Stomach (tissue), 4 donors: ENCODE results near the gene TLE6.

Experiments used
- CTCF ChIP-seq, 7 experiments: fragments of 450-650 bp in 4 of 7; fragments of 200-600 bp in 3 of 7; sonication (generic) in 3 of 7; IDR thresholded peaks; one replicate each; pipeline ENCODE4 v1.5.1; 2016 to 2019; ENCODE audit warnings: antibody characterized with exemption in 7 of 7, control low read depth in 2 of 7, mild to moderate bottlenecking in 1 of 7
- POLR2A ChIP-seq, 4 donors: fragments of 450-650 bp; IDR thresholded peaks; one replicate each; pipeline ENCODE4 v1.6.1; 2016; ENCODE audit warnings: antibody characterized with exemption in 4 of 4, control low read depth in 2 of 4, mild to moderate bottlenecking in 1 of 4, moderate library complexity in 1 of 4
- POLR2AphosphoS5 ChIP-seq, 3 donors: sonication (generic); formaldehyde crosslinking; IDR thresholded peaks; one replicate each; pipeline ENCODE4 v1.6.1; 2016; ENCODE audit warnings: antibody characterized with exemption in 3 of 3

GRCh38 chr19:3012621-3013262 lies 35.4 kb downstream of the TLE6 start:
- TF ChIP-seq POLR2A (IDR thresholded peaks at IDR 0.05) (no peak), POLR2AphosphoS5 (IDR thresholded peaks at IDR 0.05) (no peak), CTCF (IDR thresholded peaks at IDR 0.05) (no peak)
